Measurements from ENCODE around the gene METTL16. TPM values are rescaled to one million over a fixed set of nuclear protein-coding genes. Genes with fewer than 3 reads are reported as not detected.

The METTL16 gene
- total and polyA plus RNA-seq, 2 experiments from 2014 or later, result 40.1 to 80.8 TPM

DNA sequence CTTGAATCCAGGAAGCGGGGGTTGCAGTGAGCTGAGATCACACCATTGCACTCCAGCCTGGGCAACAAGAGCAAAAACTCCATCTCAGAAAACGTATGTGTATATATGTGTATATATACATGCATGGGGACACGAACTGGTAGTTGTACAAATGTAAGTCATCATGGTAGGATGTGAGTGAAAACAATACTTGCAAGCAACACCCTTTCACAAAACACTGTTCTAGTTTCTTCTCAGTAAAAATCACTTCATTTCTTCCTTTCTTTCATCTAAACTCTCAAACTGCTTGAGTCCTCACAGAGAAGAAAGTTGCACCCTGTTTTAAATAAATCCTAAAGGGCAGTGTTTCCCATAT lies 51.8 kb downstream of the METTL16 start:
- Mint-ChIP-seq H3K4me3 (no peak overlapping the region), H3K9me3 (no peaks in the 10 kb centered on the region), H3K36me3 (ENCODE audit: low read depth) (peaks cover 66% of the 10 kb centered on the region), H3K4me1 (no peaks in the 10 kb centered on the region), H3K27me3 (ENCODE audit: insufficient read depth, low read depth, poor library complexity) (no peaks in the 10 kb centered on the region), H3K27ac (no peak overlapping the region)
- no peak overlapping the region for H3K27ac ChIP-seq (ENCODE audit: low read depth)
- H3K79me2 ChIP-seq (replicated peaks; ENCODE audit: insufficient read depth), result no peaks in the 10 kb centered on the region
- no peak overlapping the region for H3K4me3 ChIP-seq
- no peaks in the 10 kb centered on the region for H3K27me3 ChIP-seq (ENCODE audit: insufficient read depth)
- no peaks in the 10 kb centered on the region for H3K9me2 ChIP-seq (ENCODE audit: insufficient read depth)
- peaks cover 2% of the 10 kb centered on the region; the same call in 1 of the 2 replicates for H4K20me1 ChIP-seq (replicated peaks; ENCODE audit: insufficient read depth)
- H3F3A ChIP-seq (replicated peaks; ENCODE audit: low read depth), result no peaks in the 10 kb centered on the region
- H3K36me3 ChIP-seq (ENCODE audit: insufficient read depth), result peaks cover 22% of the 10 kb centered on the region
- no peaks in the 10 kb centered on the region for H3K4me1 ChIP-seq (ENCODE audit: insufficient read depth)
- no peak for ATAC-seq
- no peak overlapping the region for H3K4me2 ChIP-seq
- TF ChIP-seq, protein P1, sequence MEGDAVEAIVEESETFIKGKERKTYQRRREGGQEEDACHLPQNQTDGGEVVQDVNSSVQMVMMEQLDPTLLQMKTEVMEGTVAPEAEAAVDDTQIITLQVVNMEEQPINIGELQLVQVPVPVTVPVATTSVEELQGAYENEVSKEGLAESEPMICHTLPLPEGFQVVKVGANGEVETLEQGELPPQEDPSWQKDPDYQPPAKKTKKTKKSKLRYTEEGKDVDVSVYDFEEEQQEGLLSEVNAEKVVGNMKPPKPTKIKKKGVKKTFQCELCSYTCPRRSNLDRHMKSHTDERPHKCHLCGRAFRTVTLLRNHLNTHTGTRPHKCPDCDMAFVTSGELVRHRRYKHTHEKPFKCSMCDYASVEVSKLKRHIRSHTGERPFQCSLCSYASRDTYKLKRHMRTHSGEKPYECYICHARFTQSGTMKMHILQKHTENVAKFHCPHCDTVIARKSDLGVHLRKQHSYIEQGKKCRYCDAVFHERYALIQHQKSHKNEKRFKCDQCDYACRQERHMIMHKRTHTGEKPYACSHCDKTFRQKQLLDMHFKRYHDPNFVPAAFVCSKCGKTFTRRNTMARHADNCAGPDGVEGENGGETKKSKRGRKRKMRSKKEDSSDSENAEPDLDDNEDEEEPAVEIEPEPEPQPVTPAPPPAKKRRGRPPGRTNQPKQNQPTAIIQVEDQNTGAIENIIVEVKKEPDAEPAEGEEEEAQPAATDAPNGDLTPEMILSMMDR (conservative IDR thresholded peaks at IDR 0.05; ENCODE audit: low read depth in 2 of 2), result no peak
- TF ChIP-seq NANOG (IDR thresholded peaks at IDR 0.05; ENCODE audit: borderline replicate concordance), result no peak
- TF ChIP-seq EZH2 (IDR thresholded peaks at IDR 0.05; ENCODE audit: low read depth, unreplicated experiment), result no peak
- TF ChIP-seq, protein P2, sequence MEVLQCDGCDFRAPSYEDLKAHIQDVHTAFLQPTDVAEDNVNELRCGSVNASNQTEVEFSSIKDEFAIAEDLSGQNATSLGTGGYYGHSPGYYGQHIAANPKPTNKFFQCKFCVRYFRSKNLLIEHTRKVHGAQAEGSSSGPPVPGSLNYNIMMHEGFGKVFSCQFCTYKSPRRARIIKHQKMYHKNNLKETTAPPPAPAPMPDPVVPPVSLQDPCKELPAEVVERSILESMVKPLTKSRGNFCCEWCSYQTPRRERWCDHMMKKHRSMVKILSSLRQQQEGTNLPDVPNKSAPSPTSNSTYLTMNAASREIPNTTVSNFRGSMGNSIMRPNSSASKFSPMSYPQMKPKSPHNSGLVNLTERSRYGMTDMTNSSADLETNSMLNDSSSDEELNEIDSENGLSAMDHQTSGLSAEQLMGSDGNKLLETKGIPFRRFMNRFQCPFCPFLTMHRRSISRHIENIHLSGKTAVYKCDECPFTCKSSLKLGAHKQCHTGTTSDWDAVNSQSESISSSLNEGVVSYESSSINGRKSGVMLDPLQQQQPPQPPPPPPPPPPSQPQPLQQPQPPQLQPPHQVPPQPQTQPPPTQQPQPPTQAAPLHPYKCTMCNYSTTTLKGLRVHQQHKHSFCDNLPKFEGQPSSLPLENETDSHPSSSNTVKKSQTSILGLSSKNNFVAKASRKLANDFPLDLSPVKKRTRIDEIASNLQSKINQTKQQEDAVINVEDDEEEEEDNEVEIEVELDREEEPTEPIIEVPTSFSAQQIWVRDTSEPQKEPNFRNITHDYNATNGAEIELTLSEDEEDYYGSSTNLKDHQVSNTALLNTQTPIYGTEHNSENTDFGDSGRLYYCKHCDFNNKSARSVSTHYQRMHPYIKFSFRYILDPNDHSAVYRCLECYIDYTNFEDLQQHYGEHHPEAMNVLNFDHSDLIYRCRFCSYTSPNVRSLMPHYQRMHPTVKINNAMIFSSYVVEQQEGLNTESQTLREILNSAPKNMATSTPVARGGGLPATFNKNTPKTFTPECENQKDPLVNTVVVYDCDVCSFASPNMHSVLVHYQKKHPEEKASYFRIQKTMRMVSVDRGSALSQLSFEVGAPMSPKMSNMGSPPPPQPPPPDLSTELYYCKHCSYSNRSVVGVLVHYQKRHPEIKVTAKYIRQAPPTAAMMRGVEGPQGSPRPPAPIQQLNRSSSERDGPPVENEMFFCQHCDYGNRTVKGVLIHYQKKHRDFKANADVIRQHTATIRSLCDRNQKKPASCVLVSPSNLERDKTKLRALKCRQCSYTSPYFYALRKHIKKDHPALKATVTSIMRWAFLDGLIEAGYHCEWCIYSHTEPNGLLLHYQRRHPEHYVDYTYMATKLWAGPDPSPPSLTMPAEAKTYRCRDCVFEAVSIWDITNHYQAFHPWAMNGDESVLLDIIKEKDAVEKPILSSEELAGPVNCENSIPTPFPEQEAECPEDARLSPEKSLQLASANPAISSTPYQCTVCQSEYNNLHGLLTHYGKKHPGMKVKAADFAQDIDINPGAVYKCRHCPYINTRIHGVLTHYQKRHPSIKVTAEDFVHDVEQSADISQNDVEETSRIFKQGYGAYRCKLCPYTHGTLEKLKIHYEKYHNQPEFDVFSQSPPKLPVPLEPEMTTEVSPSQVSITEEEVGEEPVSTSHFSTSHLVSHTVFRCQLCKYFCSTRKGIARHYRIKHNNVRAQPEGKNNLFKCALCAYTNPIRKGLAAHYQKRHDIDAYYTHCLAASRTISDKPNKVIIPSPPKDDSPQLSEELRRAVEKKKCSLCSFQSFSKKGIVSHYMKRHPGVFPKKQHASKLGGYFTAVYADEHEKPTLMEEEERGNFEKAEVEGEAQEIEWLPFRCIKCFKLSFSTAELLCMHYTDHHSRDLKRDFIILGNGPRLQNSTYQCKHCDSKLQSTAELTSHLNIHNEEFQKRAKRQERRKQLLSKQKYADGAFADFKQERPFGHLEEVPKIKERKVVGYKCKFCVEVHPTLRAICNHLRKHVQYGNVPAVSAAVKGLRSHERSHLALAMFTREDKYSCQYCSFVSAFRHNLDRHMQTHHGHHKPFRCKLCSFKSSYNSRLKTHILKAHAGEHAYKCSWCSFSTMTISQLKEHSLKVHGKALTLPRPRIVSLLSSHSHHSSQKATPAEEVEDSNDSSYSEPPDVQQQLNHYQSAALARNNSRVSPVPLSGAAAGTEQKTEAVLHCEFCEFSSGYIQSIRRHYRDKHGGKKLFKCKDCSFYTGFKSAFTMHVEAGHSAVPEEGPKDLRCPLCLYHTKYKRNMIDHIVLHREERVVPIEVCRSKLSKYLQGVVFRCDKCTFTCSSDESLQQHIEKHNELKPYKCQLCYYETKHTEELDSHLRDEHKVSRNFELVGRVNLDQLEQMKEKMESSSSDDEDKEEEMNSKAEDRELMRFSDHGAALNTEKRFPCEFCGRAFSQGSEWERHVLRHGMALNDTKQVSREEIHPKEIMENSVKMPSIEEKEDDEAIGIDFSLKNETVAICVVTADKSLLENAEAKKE (CRISPR knock-in tag; IDR thresholded peaks at IDR 0.05), result no peak
- no peak for TF ChIP-seq POLR2AphosphoS5 (IDR thresholded peaks at IDR 0.05; ENCODE audit: low read depth)
- TF ChIP-seq CREB1 (CRISPR knock-in tag; IDR thresholded peaks at IDR 0.05; ENCODE audit: low read depth), result no peak
- no peak for TF ChIP-seq STAT1 (IDR thresholded peaks at IDR 0.05; ENCODE audit: unreplicated experiment)
- no peak for TF ChIP-seq ZNF114 (CRISPR knock-in tag; IDR thresholded peaks at IDR 0.05)
- TF ChIP-seq, protein P3, sequence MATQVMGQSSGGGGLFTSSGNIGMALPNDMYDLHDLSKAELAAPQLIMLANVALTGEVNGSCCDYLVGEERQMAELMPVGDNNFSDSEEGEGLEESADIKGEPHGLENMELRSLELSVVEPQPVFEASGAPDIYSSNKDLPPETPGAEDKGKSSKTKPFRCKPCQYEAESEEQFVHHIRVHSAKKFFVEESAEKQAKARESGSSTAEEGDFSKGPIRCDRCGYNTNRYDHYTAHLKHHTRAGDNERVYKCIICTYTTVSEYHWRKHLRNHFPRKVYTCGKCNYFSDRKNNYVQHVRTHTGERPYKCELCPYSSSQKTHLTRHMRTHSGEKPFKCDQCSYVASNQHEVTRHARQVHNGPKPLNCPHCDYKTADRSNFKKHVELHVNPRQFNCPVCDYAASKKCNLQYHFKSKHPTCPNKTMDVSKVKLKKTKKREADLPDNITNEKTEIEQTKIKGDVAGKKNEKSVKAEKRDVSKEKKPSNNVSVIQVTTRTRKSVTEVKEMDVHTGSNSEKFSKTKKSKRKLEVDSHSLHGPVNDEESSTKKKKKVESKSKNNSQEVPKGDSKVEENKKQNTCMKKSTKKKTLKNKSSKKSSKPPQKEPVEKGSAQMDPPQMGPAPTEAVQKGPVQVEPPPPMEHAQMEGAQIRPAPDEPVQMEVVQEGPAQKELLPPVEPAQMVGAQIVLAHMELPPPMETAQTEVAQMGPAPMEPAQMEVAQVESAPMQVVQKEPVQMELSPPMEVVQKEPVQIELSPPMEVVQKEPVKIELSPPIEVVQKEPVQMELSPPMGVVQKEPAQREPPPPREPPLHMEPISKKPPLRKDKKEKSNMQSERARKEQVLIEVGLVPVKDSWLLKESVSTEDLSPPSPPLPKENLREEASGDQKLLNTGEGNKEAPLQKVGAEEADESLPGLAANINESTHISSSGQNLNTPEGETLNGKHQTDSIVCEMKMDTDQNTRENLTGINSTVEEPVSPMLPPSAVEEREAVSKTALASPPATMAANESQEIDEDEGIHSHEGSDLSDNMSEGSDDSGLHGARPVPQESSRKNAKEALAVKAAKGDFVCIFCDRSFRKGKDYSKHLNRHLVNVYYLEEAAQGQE (IDR thresholded peaks at IDR 0.05; ENCODE audit: unreplicated experiment), result no peak
- TF ChIP-seq JUNB (IDR thresholded peaks at IDR 0.05; ENCODE audit: unreplicated experiment), result no peak
- no peak for TF ChIP-seq ZNF331 (CRISPR knock-in tag; IDR thresholded peaks at IDR 0.05; ENCODE audit: low read depth)
- TF ChIP-seq, protein P4, sequence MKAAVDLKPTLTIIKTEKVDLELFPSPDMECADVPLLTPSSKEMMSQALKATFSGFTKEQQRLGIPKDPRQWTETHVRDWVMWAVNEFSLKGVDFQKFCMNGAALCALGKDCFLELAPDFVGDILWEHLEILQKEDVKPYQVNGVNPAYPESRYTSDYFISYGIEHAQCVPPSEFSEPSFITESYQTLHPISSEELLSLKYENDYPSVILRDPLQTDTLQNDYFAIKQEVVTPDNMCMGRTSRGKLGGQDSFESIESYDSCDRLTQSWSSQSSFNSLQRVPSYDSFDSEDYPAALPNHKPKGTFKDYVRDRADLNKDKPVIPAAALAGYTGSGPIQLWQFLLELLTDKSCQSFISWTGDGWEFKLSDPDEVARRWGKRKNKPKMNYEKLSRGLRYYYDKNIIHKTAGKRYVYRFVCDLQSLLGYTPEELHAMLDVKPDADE (IDR thresholded peaks at IDR 0.05), result no peak
- TF ChIP-seq EZH2phosphoT487 (IDR thresholded peaks at IDR 0.05; ENCODE audit: unreplicated experiment), result no peak
- DNase-seq (ENCODE audit: low spot score), result no peak
- H2AFZ ChIP-seq, result no peak overlapping the region

All from GM23338 (cell line).